Stomach (tissue), 4 donors: ENCODE measurements around the gene GNAI1.

Experiments
- POLR2A ChIP-seq, 4 donors: fragments of 450-650 bp; IDR thresholded peaks; one replicate each; pipeline ENCODE4 v1.6.1; 2016; ENCODE audit warnings: antibody characterized with exemption in 4 of 4, control low read depth in 2 of 4, mild to moderate bottlenecking in 1 of 4, moderate library complexity in 1 of 4
- TF ChIP-seq, protein P1 (sequence below), 7 experiments: fragments of 450-650 bp in 4 of 7; fragments of 200-600 bp in 3 of 7; sonication (generic) in 3 of 7; IDR thresholded peaks; one replicate each; pipeline ENCODE4 v1.5.1; 2016 to 2019; ENCODE audit warnings: antibody characterized with exemption in 7 of 7, control low read depth in 2 of 7, mild to moderate bottlenecking in 1 of 7

DNA sequence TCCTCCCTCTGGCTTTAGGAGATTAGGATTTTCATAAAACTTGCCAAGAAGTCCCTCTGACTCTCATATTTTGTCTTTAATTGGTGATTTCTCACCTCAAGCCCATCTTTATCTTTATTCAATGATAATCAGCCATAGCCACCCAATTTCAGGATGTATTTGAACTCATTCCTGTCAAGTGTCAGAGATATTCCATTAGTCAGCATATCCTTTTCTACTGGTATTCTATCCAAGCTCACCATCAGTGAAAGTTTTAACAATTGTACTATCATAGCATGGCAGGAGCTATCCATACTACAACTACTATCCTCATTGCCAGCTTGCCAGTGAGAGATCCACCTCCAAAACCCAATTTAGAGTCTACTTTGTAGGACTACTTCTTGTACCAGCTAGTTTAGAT, 114.6 kb downstream of the GNAI1 start:
- TF ChIP-seq POLR2A (IDR thresholded peaks at IDR 0.05): no peak
- TF ChIP-seq, protein P1, sequence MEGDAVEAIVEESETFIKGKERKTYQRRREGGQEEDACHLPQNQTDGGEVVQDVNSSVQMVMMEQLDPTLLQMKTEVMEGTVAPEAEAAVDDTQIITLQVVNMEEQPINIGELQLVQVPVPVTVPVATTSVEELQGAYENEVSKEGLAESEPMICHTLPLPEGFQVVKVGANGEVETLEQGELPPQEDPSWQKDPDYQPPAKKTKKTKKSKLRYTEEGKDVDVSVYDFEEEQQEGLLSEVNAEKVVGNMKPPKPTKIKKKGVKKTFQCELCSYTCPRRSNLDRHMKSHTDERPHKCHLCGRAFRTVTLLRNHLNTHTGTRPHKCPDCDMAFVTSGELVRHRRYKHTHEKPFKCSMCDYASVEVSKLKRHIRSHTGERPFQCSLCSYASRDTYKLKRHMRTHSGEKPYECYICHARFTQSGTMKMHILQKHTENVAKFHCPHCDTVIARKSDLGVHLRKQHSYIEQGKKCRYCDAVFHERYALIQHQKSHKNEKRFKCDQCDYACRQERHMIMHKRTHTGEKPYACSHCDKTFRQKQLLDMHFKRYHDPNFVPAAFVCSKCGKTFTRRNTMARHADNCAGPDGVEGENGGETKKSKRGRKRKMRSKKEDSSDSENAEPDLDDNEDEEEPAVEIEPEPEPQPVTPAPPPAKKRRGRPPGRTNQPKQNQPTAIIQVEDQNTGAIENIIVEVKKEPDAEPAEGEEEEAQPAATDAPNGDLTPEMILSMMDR (IDR thresholded peaks at IDR 0.05): no peak
